Cerebellar cortex (tissue), 1 donor: ENCODE measurements around the gene TEC.
A peak's percentile ranks its signal among the peaks of the same experiment; 100 is the strongest.
"Not testable (repeated sequence)": the region's sequence is repeated elsewhere in the genome, so short reads cannot be mapped to it uniquely, and the experiment has no call there.

Experiments
- DNase-seq: peaks from one replicate; pipeline ENCODE4 v3.0.0-alpha.2; 2015; ENCODE audit warnings: low spot score

Gene TEC

GRCh38 chr4:48164561-48164960 is 105.1 kb downstream of the TEC start:
- not testable (repeated sequence) for DNase-seq

- no peak for DNase-seq
These were observed 105.9 kb downstream of the TEC start for GRCh38 chr4:48163746-48164145.

- no peak for DNase-seq
These were observed 107.5 kb downstream of the TEC start for GRCh38 chr4:48162162-48162561.

- no peak for DNase-seq
These were observed 112.4 kb downstream of the TEC start for GRCh38 chr4:48157271-48157670.

- DNase-seq: no peak
These were observed 113.2 kb downstream of the TEC start for GRCh38 chr4:48156423-48156822.

GRCh38 chr4:48153791-48154550 is 115.7 kb downstream of the TEC start:
- no peak for DNase-seq

- no peak for DNase-seq
These were observed 117.4 kb downstream of the TEC start for GRCh38 chr4:48152259-48152658.

- DNase-seq: no peak
These were observed 119.7 kb downstream of the TEC start for GRCh38 chr4:48149827-48150370.

- no peak for DNase-seq
These were observed 122.0 kb downstream of the TEC start for GRCh38 chr4:48147621-48148020.

GRCh38 chr4:48141048-48141447 is 128.6 kb downstream of the TEC start:
- peak; percentile 15 for DNase-seq

- no peak for DNase-seq
These were observed 129.9 kb downstream of the TEC start for GRCh38 chr4:48139691-48140090.

- DNase-seq: no peak
These were observed 130.7 kb downstream of the TEC start for GRCh38 chr4:48138936-48139335.

- DNase-seq: no peak
These were observed 131.1 kb downstream of the TEC start for GRCh38 chr4:48138511-48138910.

- no peak for DNase-seq
These were observed 131.8 kb downstream of the TEC start for GRCh38 chr4:48137846-48138245.

- DNase-seq: no peak
These were observed 135.6 kb downstream of the TEC start, which contains the start of gene TXK for GRCh38 chr4:48134081-48134480. Gene TXK (minus strand): TSS chr4:48134250. CDS start chr4:48134170, 80 bp downstream.

- no peak for DNase-seq
These were observed 136.0 kb downstream of the TEC start for GRCh38 chr4:48133669-48134068.

GRCh38 chr4:48131736-48132135 is 137.9 kb downstream of the TEC start:
- DNase-seq: no peak

- no peak for DNase-seq
These were observed 139.5 kb downstream of the TEC start for GRCh38 chr4:48130100-48130499.

GRCh38 chr4:48129307-48130014 is 140.2 kb downstream of the TEC start:
- no peak for DNase-seq

- DNase-seq: peak; percentile 23
These were observed 141.8 kb downstream of the TEC start for GRCh38 chr4:48127682-48128404.

GRCh38 chr4:48127231-48127630 is 142.4 kb downstream of the TEC start:
- no peak for DNase-seq

- no peak for DNase-seq
These were observed 143.0 kb downstream of the TEC start for GRCh38 chr4:48126621-48127020.

GRCh38 chr4:48124870-48125269 is 144.8 kb downstream of the TEC start:
- no peak for DNase-seq
